ENCODE measurements around the gene ENPP4.

Gene ENPP4

DNA sequence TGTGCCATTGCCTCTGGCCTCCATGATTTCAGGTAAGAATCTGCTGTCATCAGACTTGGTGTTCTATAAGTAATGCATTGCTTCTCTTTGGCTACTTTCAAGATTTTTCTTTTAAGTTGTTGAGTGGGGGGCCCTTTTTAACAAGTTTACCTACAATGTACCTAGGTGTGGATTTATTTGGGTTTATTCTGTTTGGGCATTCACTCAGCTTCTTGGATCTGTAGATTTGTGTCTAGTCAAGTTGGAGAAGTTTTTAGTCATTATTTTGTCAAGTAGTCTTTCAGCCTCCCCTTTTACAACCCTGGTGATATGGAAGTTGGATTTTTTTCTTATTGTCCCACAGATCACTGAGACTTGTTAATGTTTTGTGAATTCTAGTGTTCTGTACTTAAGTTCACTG, 26.9 kb downstream of the ENPP4 start:
- TF ChIP-seq POLR2A (IDR thresholded peaks at IDR 0.05; ENCODE audit: low read depth, low read length), result no peak
- DNase-seq (ENCODE audit: insufficient read length, low spot score) (no peak), FAIRE-seq (no peak)

DNA sequence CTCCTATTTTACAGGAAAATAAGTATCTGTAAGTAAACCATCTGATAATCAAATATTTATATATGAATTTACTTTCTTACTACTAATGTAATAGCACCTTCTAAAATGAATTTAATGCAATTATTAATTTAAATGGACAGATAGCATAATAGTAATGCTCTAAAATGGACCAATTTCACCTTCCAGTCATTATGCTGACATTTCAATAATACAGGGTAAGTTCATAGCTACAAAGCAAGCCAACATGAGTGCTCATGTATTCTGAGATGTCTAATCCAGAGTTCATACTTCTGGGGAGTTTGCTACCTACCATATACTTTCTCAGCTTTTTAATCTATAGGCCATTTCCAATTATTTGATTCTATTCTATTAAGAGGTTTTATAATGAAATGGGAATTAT, 29.4 kb downstream of the ENPP4 start:
- FAIRE-seq (no peak), DNase-seq (ENCODE audit: insufficient read length, low spot score) (no peak)
- TF ChIP-seq POLR2A (IDR thresholded peaks at IDR 0.05; ENCODE audit: low read depth, low read length), result no peak

DNA sequence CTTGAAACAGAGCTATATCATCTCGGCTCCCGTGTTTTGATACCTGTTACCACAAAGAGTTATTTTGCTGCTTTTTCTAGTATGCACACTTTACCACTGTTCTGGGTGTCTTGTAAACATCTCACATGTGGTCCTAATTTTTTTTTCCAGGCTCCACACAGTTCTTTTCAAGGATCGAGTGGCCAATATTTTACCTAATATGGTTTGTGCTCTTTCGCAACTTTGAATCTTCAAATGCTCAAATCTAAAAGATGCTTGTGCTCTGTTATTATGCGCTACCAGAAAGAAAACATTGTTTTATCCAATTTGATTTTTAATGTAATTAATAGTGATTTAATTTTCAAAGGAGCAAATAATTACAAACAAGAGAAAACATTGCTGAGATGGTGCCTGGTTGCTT, 30.3 kb downstream of the ENPP4 start:
- DNase-seq (ENCODE audit: insufficient read length, low spot score), result no peak
- FAIRE-seq, result no peak
- TF ChIP-seq POLR2A (IDR thresholded peaks at IDR 0.05; ENCODE audit: low read depth, low read length), result no peak

DNA sequence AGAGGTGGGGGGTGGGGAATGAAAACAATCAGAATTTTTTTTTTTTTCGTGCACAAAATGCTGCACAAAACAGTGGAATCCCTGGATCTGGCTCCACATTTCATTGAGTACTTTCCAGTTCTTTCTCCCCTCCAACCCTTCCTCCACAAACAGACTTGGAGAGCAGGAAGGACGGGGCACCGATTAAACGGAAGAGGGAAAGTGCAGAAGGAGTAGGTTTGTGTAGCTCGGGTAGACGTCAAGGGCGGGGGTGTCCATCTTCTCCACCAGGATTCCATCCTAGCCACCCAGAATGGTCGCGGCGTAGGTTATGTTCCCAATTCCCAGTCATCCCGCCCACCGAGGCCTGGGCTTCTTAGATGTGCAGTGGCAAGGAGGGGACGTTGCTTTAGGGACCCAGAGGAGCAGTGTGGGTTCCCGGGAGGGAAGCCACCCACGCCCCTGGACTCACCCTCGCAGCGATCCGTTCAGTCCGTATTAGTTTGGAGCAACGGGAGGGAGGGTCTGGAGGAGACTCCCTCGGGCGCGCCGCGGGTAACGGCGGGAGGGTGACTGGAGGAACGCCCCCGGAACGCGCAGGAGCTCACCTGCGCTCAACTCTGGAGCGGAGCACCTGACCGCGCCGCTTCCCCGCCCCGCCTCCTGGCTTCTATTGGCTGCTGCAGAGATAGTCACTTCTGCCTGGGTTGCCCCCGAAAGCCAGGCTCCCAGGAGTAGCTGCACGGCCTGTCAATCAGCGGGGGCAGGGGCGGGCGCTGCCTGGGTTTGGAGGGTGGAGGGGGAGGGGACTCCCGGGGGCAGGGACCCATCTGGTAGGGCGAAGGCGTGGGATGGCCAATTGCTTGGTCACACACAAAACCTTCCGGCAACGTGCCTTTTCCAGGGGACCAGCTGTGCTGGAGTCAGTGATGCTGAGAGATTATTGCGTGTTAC, 40.8 kb downstream of the ENPP4 start, which contains the start of gene ENPP5:
ENPP5 (minus strand) TSS at position 624 of the 933 bp plus-strand sequence. CDS start 2,718 bp downstream, outside the sequence.
- DNase-seq (ENCODE audit: insufficient read length, low spot score) (no peak), FAIRE-seq (no peak)
- no peak for TF ChIP-seq POLR2A (IDR thresholded peaks at IDR 0.05; ENCODE audit: low read depth, low read length)

DNA sequence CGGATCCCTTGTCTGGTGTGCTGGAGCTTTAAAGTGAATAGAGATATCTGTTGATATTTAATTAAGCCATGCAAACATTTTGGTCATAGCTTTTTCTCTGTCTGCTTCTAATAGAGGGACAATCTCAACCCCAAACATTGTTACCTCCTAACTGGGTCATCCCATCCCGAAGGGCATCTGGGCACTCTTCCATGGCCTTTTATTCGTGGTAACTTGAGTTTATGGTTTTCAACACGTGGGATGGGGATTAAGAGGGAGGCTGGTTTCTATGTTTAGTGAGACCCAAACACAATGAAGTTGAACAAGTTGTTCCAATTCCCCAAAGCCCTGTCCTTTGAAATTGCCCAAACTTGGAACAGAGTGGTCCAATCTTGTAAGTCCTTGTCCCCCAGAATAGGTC, 42.4 kb downstream of the ENPP4 start:
- DNase-seq (ENCODE audit: insufficient read length, low spot score) (no peak), FAIRE-seq (no peak)
- no peak for TF ChIP-seq POLR2A (IDR thresholded peaks at IDR 0.05; ENCODE audit: low read depth, low read length)

DNA sequence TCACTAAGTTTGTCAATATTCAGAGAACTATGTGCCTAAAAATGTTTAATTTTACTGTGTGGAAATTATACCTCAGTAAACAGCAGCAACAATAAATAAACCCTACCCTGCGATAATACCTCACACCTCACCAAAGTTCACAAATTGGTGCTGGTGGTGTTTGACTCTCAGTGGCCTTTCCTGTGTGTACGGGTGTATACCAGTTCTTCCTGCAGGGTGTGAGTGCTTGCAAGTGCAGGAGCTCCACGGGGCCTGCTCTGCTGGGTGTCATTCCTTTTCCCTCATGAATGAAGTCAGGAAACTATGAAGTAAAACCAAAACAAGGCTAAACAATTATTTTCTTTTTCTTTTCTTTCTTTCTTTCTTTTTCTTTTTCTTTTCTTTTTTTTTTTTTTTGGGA, 45.1 kb downstream of the ENPP4 start:
- TF ChIP-seq POLR2A (IDR thresholded peaks at IDR 0.05; ENCODE audit: low read depth, low read length), result no peak
- DNase-seq (ENCODE audit: insufficient read length, low spot score), result no peak
- no peak for FAIRE-seq

DNA sequence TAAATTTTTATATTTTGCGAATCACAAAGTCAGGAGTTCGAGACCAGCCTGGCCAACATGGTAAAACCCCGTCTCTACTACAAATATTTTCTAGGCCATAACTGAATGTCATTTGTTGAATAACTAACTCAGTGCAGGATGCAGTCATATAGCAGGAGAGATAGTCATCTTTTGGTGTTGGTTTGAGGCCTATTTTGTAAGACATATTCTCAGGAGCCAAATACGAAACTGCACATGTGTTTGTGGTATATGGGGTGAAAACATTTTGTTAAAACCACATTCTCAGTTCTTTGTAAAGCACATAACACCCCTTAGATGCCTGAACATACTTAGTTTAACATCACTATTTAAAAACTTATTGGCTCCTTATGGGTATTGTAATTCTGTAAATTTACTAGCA, 45.7 kb downstream of the ENPP4 start:
- no peak for TF ChIP-seq POLR2A (IDR thresholded peaks at IDR 0.05; ENCODE audit: low read depth, low read length)
- no peak for FAIRE-seq

DNA sequence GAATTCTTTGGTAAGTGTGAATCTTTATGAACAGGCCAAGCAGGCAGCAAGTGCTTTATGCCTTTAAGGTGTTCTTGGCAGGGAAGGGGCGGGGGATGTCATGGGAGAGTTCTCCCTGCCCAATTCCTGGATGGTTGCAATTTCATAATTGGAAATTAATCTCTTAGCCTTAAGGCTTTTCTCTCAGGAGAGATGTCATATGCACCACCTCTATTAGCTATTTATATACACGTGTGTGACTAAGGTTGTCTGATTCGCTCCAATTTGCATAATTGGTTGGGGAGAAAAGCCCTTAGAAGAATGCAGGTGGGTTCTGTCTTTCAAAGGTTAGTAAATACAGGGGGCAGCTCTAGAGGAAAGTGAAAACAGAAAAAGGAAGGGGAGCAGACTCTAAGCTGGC, 46.2 kb downstream of the ENPP4 start:
- TF ChIP-seq POLR2A (IDR thresholded peaks at IDR 0.05; ENCODE audit: low read depth, low read length), result no peak
- DNase-seq (ENCODE audit: insufficient read length, low spot score) (no peak), FAIRE-seq (no peak)

More for the DNA sequence above, 45.7 kb downstream of the ENPP4 start:
- no peak for DNase-seq (ENCODE audit: insufficient read length, low spot score)

DNA sequence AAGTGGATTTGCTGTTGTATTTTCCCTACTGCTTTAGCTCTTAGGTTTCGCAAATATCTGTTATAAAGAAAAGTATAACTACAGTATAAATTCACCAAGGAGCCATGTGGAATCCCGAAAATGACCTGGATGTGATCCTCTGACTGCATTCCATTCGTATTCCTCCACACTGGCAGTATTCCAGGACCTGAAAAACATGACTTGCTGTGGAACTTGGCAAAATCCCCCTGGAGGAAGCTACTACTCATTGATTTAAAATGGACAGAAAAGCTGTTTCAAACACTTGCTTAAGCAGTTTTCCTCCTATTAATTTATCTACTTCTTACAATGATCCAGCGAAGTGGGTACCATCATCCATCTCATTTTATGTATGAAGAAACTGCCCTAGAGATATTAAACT, 54.3 kb downstream of the ENPP4 start:
- DNase-seq (ENCODE audit: insufficient read length, low spot score), result peak; percentile 6
- FAIRE-seq, result peak; percentile 65

DNA sequence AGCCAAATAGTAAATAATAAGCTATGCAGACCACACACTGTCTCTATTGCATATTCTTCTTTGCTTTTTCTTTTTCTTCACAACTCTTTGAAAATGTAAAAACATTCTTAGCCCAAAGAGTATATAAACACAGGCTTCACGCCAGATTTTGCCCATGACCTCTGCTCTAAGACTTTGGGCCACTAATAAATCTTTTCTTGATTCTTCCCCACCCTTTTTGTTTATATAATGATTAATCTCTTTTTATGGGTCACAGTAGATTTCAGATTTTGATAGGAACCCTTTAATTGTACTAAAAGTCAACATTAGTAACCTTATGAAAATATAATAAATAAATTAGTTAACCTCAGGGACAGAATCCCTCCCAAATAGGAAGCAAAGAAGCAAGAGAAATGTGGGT, 56.8 kb downstream of the ENPP4 start:
- TF ChIP-seq POLR2A (IDR thresholded peaks at IDR 0.05; ENCODE audit: low read depth, low read length), result no peak
- DNase-seq (ENCODE audit: insufficient read length, low spot score), result no peak
- FAIRE-seq, result no peak

More for the DNA sequence above, 54.3 kb downstream of the ENPP4 start:
- TF ChIP-seq POLR2A (IDR thresholded peaks at IDR 0.05; ENCODE audit: low read depth, low read length), result no peak

DNA sequence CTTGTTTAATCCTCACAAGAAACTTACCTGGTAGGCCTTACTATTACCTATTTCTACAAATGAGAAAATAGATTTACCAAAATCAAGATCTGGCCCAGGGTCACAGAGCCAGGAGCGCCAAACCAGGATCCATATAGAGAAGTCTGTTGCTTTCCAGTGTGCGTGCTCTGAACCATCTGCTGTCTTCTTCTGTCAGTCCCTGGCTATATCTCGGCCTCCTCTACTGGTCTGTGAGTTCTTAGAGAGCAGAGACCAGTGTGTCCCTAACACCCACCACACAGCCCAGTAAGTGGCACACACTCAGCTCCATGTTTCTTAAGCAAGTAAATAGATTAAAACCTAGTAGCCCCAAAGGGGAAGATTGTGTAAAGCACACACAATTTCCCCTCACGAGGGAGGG, 59.9 kb downstream of the ENPP4 start:
- FAIRE-seq, result no peak
- no peak for DNase-seq (ENCODE audit: insufficient read length, low spot score)

DNA sequence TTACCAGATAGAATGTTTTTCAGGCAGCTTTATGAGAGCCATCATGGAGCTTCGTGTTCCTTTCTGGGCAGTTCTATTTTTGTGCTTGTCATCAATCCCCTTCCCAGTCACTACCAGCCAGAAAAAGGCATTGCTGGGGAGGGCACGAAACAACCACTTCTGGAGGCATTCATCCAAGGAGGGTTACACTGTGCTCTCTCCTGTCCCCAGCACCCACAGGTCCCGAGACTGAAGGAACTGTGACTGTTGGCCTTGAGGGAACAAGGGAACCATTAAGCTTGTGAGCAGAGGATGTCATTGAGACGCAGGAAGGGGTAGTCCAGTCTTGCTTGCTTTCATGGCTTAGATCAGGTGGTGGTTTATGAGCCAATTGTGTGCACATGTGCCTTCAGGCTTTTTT, 61.1 kb downstream of the ENPP4 start:
- no peak for FAIRE-seq
- TF ChIP-seq POLR2A (IDR thresholded peaks at IDR 0.05; ENCODE audit: low read depth, low read length), result no peak
- DNase-seq (ENCODE audit: insufficient read length, low spot score), result no peak

More for the DNA sequence above, 59.9 kb downstream of the ENPP4 start:
- no peak for TF ChIP-seq POLR2A (IDR thresholded peaks at IDR 0.05; ENCODE audit: low read depth, low read length)

DNA sequence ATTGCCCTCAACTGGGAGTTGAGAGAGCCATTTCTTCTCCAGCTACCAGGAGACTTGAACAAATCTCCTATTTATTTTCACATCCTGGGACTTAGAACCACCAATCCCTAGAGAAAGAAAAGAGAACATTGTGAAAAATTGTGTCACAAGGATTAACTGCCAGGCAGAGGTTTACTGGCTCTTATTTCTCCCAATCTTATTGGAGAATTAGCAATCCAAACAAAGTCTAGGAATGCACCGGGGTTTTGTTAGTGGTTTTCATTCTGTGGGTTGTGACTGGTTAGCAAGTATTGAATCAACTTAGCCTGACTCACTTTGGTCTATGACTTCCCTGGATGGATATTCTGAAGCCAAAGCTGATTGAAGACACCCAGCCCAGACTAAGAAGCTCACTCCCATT, 62.2 kb downstream of the ENPP4 start:
- FAIRE-seq (no peak), DNase-seq (ENCODE audit: insufficient read length, low spot score) (no peak)
- TF ChIP-seq POLR2A (IDR thresholded peaks at IDR 0.05; ENCODE audit: low read depth, low read length), result no peak

All from H54 (cell line).